Renal cortical epithelial cell (primary cell): ENCODE measurements around the gene COPE. TPM values are rescaled to one million over a fixed set of nuclear protein-coding genes. Genes with fewer than 3 reads are reported as not detected.
"Not testable (repeated sequence)": the region's sequence is repeated elsewhere in the genome, so short reads cannot be mapped to it uniquely, and the experiment has no call there.

Source experiments
- DNase-seq: peaks from one replicate; pipeline ENCODE4 v3.0.0-alpha.2; 2011; ENCODE audit warnings: low read depth
- total RNA-seq: library from RNA; depleted of rRNA; stranded (reverse); fragments of >200 nt; gene quantifications from 2 replicates; pipeline ENCODE4 v1.2.3, GENCODE V29; 2014

COPE gene
- total RNA-seq, 1 donor from 2014 or later = 148 TPM

GRCh38 chr19:18908917-18909619 lies 10.1 kb downstream of the COPE start:
- DNase-seq = no peak

GRCh38 chr19:18906605-18907519 lies 12.3 kb downstream of the COPE start:
- no peak for DNase-seq

- DNase-seq = no peak
Observed at GRCh38 chr19:18905513-18906236, 13.5 kb downstream of the COPE start.

GRCh38 chr19:18905058-18905456 lies 14.1 kb downstream of the COPE start:
- DNase-seq = no peak

- no peak for DNase-seq
Observed at GRCh38 chr19:18904334-18905057, 14.7 kb downstream of the COPE start.

- DNase-seq = no peak
Observed at GRCh38 chr19:18903156-18904037, 15.8 kb downstream of the COPE start.

- not testable (repeated sequence) for DNase-seq
Observed at GRCh38 chr19:18902519-18902918, 16.7 kb downstream of the COPE start.

GRCh38 chr19:18901491-18901890 lies 17.7 kb downstream of the COPE start:
- no peak for DNase-seq

- DNase-seq = no peak
Observed at GRCh38 chr19:18900700-18901481, 18.3 kb downstream of the COPE start.

GRCh38 chr19:18899624-18900560 lies 19.3 kb downstream of the COPE start:
- DNase-seq = no peak

- DNase-seq = no peak
Observed at GRCh38 chr19:18898607-18899408, 20.4 kb downstream of the COPE start.

GRCh38 chr19:18898081-18898606 lies 21.0 kb downstream of the COPE start:
- DNase-seq = no peak

- no peak for DNase-seq
Observed at GRCh38 chr19:18897094-18898029, 21.8 kb downstream of the COPE start.

- no peak for DNase-seq
Observed at GRCh38 chr19:18896421-18896841, 22.8 kb downstream of the COPE start.

GRCh38 chr19:18895824-18896341 lies 23.3 kb downstream of the COPE start, which contains the start of gene CERS1:
CERS1 (minus strand) TSS chr19:18896158; CDS start chr19:18896072, 86 bp downstream.
- DNase-seq = no peak
